Liver (tissue), 9 donors: ENCODE data around the gene KDM3B. TPM values are rescaled to one million over a fixed set of nuclear protein-coding genes. Genes with fewer than 3 reads are reported as not detected.

Source experiments
- DNase-seq: peaks from one replicate; pipeline ENCODE4 v3.0.0-alpha.2; 2017; ENCODE audit warnings: low spot score
- H3K27ac ChIP-seq, 2 donors: one replicate each; pipeline ENCODE4 v1.7.0; 2013; ENCODE audit warnings: inconsistent platforms in 2 of 2, low read length in 2 of 2, control low read depth in 1 of 2, low read depth in 1 of 2, mild to moderate bottlenecking in 1 of 2
- H3K27me3 ChIP-seq, 4 donors: one replicate each; pipeline versions ENCODE4 v1.6.1 to v1.7.0; 2013; ENCODE audit warnings: low read length in 3 of 4, inconsistent platforms in 1 of 4, mild to moderate bottlenecking in 1 of 4, moderate library complexity in 1 of 4; ENCODE audit not compliant: control insufficient read depth in 4 of 4, insufficient read depth in 4 of 4
- H3K36me3 ChIP-seq, 4 donors: one replicate each; pipeline versions ENCODE4 v1.6.1 to v1.7.0; 2013; ENCODE audit warnings: low read length in 3 of 4, mild to moderate bottlenecking in 3 of 4, low read depth in 1 of 4, moderate library complexity in 1 of 4; ENCODE audit not compliant: control insufficient read depth in 4 of 4, insufficient read depth in 3 of 4
- H3K4me1 ChIP-seq, 4 donors: one replicate each; pipeline versions ENCODE4 v1.6.1 to v1.7.0; 2013; ENCODE audit warnings: low read length in 3 of 4, mild to moderate bottlenecking in 3 of 4, moderate library complexity in 1 of 4; ENCODE audit not compliant: control insufficient read depth in 4 of 4, insufficient read depth in 4 of 4
- H3K4me3 ChIP-seq, 3 donors: one replicate each; pipeline versions ENCODE4 v1.6.1 to v1.7.0; 2013; ENCODE audit warnings: low read length in 3 of 3, control low read depth in 1 of 3, low read depth in 1 of 3, mild to moderate bottlenecking in 1 of 3
- H3K9ac ChIP-seq, 2 donors: one replicate each; pipeline ENCODE4 v1.7.0; 2013; ENCODE audit warnings: low read length in 2 of 2, mild to moderate bottlenecking in 2 of 2, moderate library complexity in 2 of 2, control low read depth in 1 of 2, low read depth in 1 of 2
- H3K9me3 ChIP-seq, 4 donors: one replicate each; pipeline versions ENCODE4 v1.6.1 to v1.7.0; 2013; ENCODE audit warnings: low read length in 3 of 4; ENCODE audit not compliant: control insufficient read depth in 4 of 4
- EGR1 ChIP-seq, 2 donors: IDR thresholded peaks; 2 replicates each; pipeline ENCODE4 v1.6.1; 2016 to 2018; ENCODE audit warnings: antibody characterized with exemption in 2 of 2, low read depth in 2 of 2
- FOXA1 ChIP-seq: IDR thresholded peaks from 2 replicates; pipeline ENCODE4 v1.6.1; 2016; ENCODE audit warnings: antibody characterized with exemption
- FOXA2 ChIP-seq: IDR thresholded peaks from 2 replicates; pipeline ENCODE4 v1.6.1; 2016; ENCODE audit warnings: antibody characterized with exemption
- GABPA ChIP-seq, 2 donors: IDR thresholded peaks in 1 of 2; conservative IDR thresholded peaks in 1 of 2; 2 replicates each; pipeline ENCODE4 v1.6.1; 2016; ENCODE audit warnings: antibody characterized with exemption in 2 of 2, mild to moderate bottlenecking in 1 of 2, moderate library complexity in 1 of 2
- HNF4A ChIP-seq, 2 donors: conservative IDR thresholded peaks; 2 replicates each; pipeline ENCODE4 v1.6.1; 2016; ENCODE audit warnings: antibody characterized with exemption in 2 of 2, mild to moderate bottlenecking in 2 of 2
- HNF4G ChIP-seq: IDR thresholded peaks from 2 replicates; pipeline ENCODE4 v1.6.1; 2016; ENCODE audit warnings: antibody characterized with exemption
- JUND ChIP-seq, 2 donors: IDR thresholded peaks; 2 replicates each; pipeline ENCODE4 v1.6.1; 2016; ENCODE audit warnings: antibody characterized with exemption in 2 of 2
- NR2F2 ChIP-seq: IDR thresholded peaks from 2 replicates; pipeline ENCODE4 v1.6.1; 2016; ENCODE audit warnings: antibody characterized with exemption
- RAD21 ChIP-seq, 2 donors: IDR thresholded peaks; 2 replicates each; pipeline ENCODE4 v1.6.1; 2016; ENCODE audit warnings: antibody characterized with exemption in 2 of 2, mild to moderate bottlenecking in 2 of 2
- SP1 ChIP-seq: IDR thresholded peaks from 2 replicates; pipeline ENCODE4 v1.6.1; 2018; ENCODE audit warnings: antibody characterized with exemption, mild to moderate bottlenecking
- TAF1 ChIP-seq: conservative IDR thresholded peaks from 2 replicates; pipeline ENCODE4 v1.6.1; 2016; ENCODE audit warnings: antibody characterized with exemption, mild to moderate bottlenecking
- YY1 ChIP-seq: IDR thresholded peaks from 2 replicates; pipeline ENCODE4 v1.6.1; 2016; ENCODE audit warnings: antibody characterized with exemption, mild to moderate bottlenecking
- WGBS: extraction: QIAGEN DNeasy Blood & Tissue Kit; methylation state at CpG from one replicate; pipeline ENCODE4 v1.1.7; 2013; 5-methylcytosine and 5-hydroxymethylcytosine counted together
- polyA plus RNA-seq, 2 donors: library from polyadenylated mRNA; stranded (reverse) in 1 of 2; unstranded in 1 of 2; fragments of 200-250 nt in 1 of 2; fragments of >200 nt in 1 of 2; fragmentation: Nextera tagmentation in 1 of 2; extraction: Ambion mirVana in 1 of 2; gene quantifications; one replicate each; pipeline versions ENCODE4 v1.2.1 to v1.2.3, GENCODE V29; 2013 to 2015
- total RNA-seq, 2 donors: library from RNA; depleted of rRNA; stranded (reverse); fragments of >200 nt; gene quantifications; one replicate each; pipeline ENCODE4 v1.2.3, GENCODE V29; 2014
- TF ChIP-seq, protein P1 (sequence below): fragments of 150-350 bp; IDR thresholded peaks from 2 replicates; pipeline ENCODE4 v1.5.1; 2017; ENCODE audit warnings: improper control_type of control experiment, low read depth, low read length; ENCODE audit not compliant: missing input control
- TF ChIP-seq, protein P2 (sequence below): IDR thresholded peaks from 2 replicates; pipeline ENCODE4 v1.6.1; 2016; ENCODE audit warnings: antibody characterized with exemption
- TF ChIP-seq, protein P3 (sequence below): IDR thresholded peaks from 2 replicates; pipeline ENCODE4 v1.6.1; 2016; ENCODE audit warnings: antibody characterized with exemption, mild to moderate bottlenecking
- TF ChIP-seq, protein P4 (sequence below): IDR thresholded peaks from 2 replicates; pipeline ENCODE4 v1.6.1; 2016; ENCODE audit warnings: antibody characterized with exemption
- donor health status: healthy.
- donor health status: healthy.
- donor health status: healthy.
- donor health status: healthy.
- donor health status: healthy.

The KDM3B gene
- total and polyA plus RNA-seq, 4 donors: 6.8 to 39.6 (median 18.8) TPM

DNA sequence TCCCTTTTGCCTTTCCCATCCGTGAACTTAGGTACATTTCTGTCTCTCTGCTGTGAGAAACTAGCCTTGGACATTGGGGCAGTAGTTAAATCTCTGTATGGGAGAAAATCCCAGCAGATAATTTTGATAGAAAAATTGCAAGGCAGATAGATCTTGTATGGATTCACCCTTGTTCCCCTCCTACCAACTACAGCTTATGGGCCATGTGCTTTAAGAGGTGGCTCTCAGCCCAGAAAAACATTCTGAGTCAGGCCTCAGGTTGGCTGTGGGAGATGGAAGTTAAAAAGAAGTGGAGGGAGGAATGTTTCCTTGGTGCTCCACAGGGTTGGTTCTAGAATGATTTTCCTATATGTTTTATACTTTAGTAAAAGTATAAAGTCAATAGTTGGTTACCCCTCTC is 1.4 kb upstream of the KDM3B start:
- 94% methylated on average over 1 of the region's 1 CpG for WGBS

DNA sequence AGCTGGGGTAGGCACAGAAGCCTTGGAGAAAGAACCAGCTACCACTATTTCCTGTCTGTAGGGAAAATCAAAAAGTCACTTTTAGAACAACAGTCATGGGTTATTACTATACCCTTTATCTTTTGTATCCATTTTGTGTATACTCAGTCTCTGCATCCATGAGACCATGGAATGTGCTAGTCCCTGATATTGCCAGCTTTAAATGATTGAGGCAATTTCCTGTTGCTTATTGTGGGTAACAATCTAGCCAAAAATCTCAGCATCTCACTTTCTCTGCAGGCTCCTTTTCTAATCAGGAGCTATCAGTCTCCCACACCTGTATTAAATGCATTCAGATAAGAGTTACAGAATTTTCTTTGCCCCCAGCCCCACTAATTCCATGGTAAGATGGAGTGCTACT is 968 bp upstream of the KDM3B start:
- Histone ChIP-seq H3K27me3 (no peaks in the 10 kb centered on the region), H3K27ac (no peak overlapping the region), H3K4me1 (peaks cover 4 to 20% (median 18%) of the 10 kb centered on the region in 4 donors), H3K36me3 (peaks cover 7 to 14% (median 9%) of the 10 kb centered on the region in 4 donors), H3K9me3 (no peaks in the 10 kb centered on the region), H3K4me3 (no peak overlapping the region), H3K9ac (no peak overlapping the region)
- no peak for TF ChIP-seq FOXA2
- TF ChIP-seq TAF1: no peak
- no peak for TF ChIP-seq EGR1 (IDR thresholded peaks at IDR 0.05; ENCODE audit: low read depth in 2 of 2)
- no peak for TF ChIP-seq HNF4G
- TF ChIP-seq NR2F2: no peak
- no peak for TF ChIP-seq FOXA1
- TF ChIP-seq HNF4A (conservative IDR thresholded peaks at IDR 0.05): no peak
- TF ChIP-seq RAD21 (IDR thresholded peaks at IDR 0.05): no peak
- TF ChIP-seq, protein P1, sequence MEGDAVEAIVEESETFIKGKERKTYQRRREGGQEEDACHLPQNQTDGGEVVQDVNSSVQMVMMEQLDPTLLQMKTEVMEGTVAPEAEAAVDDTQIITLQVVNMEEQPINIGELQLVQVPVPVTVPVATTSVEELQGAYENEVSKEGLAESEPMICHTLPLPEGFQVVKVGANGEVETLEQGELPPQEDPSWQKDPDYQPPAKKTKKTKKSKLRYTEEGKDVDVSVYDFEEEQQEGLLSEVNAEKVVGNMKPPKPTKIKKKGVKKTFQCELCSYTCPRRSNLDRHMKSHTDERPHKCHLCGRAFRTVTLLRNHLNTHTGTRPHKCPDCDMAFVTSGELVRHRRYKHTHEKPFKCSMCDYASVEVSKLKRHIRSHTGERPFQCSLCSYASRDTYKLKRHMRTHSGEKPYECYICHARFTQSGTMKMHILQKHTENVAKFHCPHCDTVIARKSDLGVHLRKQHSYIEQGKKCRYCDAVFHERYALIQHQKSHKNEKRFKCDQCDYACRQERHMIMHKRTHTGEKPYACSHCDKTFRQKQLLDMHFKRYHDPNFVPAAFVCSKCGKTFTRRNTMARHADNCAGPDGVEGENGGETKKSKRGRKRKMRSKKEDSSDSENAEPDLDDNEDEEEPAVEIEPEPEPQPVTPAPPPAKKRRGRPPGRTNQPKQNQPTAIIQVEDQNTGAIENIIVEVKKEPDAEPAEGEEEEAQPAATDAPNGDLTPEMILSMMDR: no peak
- no peak for TF ChIP-seq GABPA (IDR thresholded peaks at IDR 0.05 in 1 of 2, conservative IDR thresholded peaks at IDR 0.05 in 1 of 2)
- TF ChIP-seq, protein P2, sequence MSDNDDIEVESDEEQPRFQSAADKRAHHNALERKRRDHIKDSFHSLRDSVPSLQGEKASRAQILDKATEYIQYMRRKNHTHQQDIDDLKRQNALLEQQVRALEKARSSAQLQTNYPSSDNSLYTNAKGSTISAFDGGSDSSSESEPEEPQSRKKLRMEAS: no peak
- TF ChIP-seq SP1: no peak
- no peak for TF ChIP-seq JUND (IDR thresholded peaks at IDR 0.05)
- TF ChIP-seq, protein P3, sequence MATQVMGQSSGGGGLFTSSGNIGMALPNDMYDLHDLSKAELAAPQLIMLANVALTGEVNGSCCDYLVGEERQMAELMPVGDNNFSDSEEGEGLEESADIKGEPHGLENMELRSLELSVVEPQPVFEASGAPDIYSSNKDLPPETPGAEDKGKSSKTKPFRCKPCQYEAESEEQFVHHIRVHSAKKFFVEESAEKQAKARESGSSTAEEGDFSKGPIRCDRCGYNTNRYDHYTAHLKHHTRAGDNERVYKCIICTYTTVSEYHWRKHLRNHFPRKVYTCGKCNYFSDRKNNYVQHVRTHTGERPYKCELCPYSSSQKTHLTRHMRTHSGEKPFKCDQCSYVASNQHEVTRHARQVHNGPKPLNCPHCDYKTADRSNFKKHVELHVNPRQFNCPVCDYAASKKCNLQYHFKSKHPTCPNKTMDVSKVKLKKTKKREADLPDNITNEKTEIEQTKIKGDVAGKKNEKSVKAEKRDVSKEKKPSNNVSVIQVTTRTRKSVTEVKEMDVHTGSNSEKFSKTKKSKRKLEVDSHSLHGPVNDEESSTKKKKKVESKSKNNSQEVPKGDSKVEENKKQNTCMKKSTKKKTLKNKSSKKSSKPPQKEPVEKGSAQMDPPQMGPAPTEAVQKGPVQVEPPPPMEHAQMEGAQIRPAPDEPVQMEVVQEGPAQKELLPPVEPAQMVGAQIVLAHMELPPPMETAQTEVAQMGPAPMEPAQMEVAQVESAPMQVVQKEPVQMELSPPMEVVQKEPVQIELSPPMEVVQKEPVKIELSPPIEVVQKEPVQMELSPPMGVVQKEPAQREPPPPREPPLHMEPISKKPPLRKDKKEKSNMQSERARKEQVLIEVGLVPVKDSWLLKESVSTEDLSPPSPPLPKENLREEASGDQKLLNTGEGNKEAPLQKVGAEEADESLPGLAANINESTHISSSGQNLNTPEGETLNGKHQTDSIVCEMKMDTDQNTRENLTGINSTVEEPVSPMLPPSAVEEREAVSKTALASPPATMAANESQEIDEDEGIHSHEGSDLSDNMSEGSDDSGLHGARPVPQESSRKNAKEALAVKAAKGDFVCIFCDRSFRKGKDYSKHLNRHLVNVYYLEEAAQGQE: no peak
- TF ChIP-seq YY1: no peak
- TF ChIP-seq, protein P4, sequence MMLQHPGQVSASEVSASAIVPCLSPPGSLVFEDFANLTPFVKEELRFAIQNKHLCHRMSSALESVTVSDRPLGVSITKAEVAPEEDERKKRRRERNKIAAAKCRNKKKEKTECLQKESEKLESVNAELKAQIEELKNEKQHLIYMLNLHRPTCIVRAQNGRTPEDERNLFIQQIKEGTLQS: no peak
- no peak for DNase-seq

More for the DNA sequence above, 1.4 kb upstream of the KDM3B start:
- DNase-seq: no peak
- no peak overlapping the region for H3K4me3 ChIP-seq
- H3K36me3 ChIP-seq: peaks cover 8 to 17% (median 10%) of the 10 kb centered on the region in 4 donors
- no peak overlapping the region for H3K27ac ChIP-seq
- no peak overlapping the region for H3K9ac ChIP-seq
- TF ChIP-seq FOXA2: no peak
- TF ChIP-seq HNF4A (conservative IDR thresholded peaks at IDR 0.05): no peak
- no peaks in the 10 kb centered on the region for H3K27me3 ChIP-seq
- no peaks in the 10 kb centered on the region for H3K9me3 ChIP-seq
- peaks cover 4 to 20% (median 18%) of the 10 kb centered on the region in 4 donors for H3K4me1 ChIP-seq
